GM12872 (cell line): ENCODE results near the gene MROH8.
A peak's percentile ranks its signal among the peaks of the same experiment; 100 is the strongest.

ENCODE experiments used
- TF ChIP-seq, protein P1 (sequence below): IDR thresholded peaks from 3 replicates; pipeline ENCODE4 v1.5.1; 2011; ENCODE audit warnings: low read depth, mild to moderate bottlenecking, low read length, moderate library complexity; ENCODE audit not compliant: insufficient read depth

Gene MROH8

DNA sequence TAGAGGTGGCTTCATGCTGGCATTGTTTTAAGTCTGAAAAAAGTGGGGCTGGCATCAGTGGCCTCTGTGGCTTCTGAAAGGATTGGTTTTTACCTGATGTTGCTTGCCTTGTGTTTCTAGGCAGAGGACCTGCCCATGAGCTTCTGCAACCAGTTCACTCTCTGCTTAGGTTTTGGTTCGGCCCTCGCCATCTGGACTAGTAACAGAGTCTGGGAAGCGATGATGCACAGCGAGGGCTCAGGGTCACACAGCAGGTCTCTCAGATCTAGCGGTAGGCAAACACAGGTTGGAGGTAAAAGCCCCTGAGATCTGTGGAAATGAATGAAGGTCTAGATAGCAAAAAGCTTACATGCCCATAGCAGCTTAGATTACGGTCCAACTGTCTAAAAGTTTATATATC is 76.8 kb downstream of the MROH8 start:
- TF ChIP-seq, protein P1, sequence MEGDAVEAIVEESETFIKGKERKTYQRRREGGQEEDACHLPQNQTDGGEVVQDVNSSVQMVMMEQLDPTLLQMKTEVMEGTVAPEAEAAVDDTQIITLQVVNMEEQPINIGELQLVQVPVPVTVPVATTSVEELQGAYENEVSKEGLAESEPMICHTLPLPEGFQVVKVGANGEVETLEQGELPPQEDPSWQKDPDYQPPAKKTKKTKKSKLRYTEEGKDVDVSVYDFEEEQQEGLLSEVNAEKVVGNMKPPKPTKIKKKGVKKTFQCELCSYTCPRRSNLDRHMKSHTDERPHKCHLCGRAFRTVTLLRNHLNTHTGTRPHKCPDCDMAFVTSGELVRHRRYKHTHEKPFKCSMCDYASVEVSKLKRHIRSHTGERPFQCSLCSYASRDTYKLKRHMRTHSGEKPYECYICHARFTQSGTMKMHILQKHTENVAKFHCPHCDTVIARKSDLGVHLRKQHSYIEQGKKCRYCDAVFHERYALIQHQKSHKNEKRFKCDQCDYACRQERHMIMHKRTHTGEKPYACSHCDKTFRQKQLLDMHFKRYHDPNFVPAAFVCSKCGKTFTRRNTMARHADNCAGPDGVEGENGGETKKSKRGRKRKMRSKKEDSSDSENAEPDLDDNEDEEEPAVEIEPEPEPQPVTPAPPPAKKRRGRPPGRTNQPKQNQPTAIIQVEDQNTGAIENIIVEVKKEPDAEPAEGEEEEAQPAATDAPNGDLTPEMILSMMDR, result no peak

DNA sequence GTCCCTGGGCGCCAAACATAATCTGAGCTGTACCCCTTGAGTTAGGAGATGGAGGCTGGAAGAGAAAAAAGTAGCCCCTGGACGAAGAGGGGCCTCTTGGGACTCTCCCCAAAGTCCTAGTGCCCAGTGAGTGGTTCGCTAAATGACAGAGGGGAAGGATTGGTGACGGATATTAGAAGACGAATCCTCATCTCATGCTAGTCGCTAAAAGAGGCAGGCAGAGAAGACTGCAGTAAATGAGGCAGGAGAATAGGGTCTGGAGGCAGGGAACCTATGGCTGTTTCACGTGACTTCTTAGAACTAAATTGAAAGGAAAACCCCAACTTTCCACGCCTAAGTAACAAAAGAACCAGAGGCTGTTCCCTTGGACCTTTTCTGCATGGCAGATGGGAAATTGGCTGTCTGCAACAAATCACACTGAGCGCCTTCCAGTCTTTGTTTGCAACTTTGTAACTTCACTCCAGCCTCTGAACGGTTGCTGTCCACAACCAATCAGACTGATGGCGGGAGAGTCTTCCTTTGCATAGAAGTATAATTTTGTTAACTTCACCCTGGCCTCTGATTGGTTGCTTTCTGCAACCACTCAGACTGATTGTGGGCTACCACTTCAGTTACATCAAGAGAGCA is 82.8 kb downstream of the MROH8 start:
- TF ChIP-seq, protein P1, result no peak

DNA sequence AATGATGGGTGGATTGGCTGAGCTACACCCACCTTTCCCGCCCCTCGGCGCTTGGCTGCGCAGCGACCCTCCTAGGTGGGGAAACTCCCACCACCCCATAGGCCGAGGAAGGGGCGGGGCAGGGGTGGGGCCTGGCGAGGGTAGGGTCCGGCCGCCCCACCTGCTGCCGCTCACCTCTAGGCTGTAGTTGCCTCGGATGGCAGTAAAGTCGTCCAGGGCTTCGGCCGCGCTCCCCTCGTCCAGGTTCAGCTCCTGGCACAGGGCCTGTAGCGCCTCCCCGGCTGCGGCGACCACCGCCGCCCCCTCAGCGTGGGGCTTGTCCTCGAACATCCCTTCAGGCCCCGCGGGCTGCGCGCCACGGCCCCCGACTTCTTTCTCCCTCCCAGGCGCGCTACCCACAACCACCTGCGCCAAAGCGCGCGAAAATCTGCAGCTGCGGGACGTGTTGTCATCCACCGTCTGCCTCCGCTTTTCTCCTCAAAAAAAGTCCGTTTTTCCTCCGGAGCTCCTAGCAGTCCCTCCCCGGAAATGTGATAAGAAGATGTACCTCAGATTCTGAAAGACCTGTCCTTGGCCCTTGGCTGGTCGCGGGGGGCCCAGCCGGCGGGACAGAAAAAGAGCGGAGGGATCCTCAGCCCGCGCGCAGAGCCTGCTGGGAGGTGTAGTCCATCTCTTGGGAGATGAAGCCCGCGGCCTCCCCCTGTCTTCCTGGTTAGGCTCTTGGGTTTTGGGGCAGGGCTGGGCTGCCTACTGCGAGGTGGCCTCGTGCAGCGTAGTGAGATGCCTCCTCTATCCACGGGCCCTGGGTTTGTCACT is 83.5 kb downstream of the MROH8 start, which contains the start of gene RBL1:
TSS of gene RBL1 (minus strand) at position 399 of the 816 bp plus-strand sequence. CDS start at position 330, 69 bp downstream.
- TF ChIP-seq, protein P1, result no peak

DNA sequence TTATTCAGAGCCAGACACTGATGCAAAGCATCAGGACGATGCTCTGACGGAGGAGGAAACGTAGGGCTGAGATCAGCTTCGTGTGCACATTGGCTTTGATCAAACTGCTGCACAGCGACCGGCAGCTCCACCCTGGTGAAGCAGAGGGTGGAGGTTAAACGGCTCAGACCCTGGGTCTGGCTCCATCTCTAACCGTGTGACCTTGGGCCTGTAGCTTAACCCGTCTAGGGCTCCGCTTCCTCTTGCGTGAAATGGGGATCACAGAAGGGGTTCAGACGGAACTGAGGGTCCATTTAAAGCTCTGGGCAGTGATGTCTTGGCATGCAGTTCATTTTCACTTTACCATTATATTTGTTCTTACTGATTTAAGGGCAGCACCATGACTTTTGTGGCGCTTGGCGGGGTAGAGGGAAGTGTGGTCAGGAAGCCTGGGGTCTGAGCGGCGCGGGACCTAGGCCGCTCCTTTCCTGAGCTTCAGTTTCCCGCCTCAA is 84.2 kb downstream of the MROH8 start:
- TF ChIP-seq, protein P1, result no peak

DNA sequence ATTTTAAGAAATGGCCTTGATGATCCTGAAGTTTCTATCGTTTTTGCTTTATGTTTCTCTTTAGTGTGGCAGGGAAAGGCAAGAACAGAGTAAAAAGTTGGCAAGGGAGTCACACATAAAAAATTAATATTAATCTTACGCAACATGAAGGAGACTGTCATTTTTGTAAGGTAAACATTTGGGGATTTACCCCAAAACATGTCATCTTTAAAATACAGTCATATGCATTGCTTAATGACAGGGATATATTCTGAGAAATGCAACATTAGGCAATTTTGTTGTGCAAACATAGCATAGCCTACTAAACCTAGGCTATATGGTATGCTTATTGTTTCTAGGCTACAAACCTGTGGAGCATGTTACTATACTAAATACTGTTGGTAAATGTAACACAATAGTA is 88.9 kb downstream of the MROH8 start:
- TF ChIP-seq, protein P1, result no peak

DNA sequence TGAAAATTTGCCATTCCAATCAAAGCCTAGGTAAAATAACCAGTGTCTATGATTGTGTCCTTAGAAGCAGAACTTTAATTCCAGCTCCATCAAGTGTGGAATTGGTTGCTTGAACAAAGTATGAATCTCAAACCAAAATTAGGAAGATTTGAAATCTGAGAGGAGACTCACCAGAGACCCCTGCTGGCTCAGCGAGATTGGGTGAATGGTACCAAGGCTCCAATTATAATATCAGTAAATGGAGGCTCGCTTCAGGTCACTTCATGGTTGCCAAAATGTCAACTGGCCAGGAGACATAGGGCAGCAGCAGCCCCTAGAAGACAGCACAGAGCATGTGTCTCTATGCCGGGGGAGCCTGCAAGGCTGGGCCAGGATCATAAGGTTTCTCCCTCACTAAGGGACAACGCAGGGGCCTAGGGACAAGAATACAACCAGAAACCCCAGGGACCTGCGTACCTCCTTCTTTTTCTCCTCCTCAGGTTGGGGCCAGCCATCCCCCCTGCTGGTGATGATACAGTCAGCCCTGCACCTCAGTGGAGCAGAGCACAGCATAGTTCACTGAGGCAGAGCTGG is 97.5 kb downstream of the MROH8 start:
- TF ChIP-seq, protein P1, result peak; percentile 58

DNA sequence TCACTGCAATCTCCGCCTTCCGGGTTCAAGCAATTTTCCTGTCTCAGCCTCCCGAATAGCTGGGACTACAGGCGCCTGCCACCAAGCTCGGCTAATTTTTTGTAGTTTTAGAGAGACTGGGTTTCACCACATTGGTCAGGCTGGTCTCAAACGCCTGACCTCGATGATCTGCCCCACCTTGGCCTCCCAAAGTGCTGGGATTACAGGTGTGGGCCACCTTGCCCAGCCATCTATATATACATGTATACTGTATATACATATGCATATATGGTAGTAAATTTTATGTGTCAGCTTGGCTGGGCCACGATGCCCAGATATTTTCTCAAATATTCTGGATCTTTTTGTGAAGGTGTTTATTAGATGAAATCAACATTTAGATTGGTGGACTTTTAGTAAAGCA is 102.3 kb downstream of the MROH8 start:
- TF ChIP-seq, protein P1, result no peak
